ENCODE measurements around the gene PPWD1. TPM values are rescaled to one million over a fixed set of nuclear protein-coding genes. Genes with fewer than 3 reads are reported as not detected.
"Not testable (repeated sequence)": the region's sequence is repeated elsewhere in the genome, so short reads cannot be mapped to it uniquely, and the experiment has no call there.

Gene PPWD1
- polyA plus RNA-seq, 1 experiment: 14.1 TPM

GRCh38 chr5:65570598-65571226 is 7.6 kb downstream of the PPWD1 start:
- no peaks in the 10 kb centered on the region for H3K9me3 ChIP-seq (ENCODE audit: control insufficient read depth, insufficient read depth, low read length)
- H3K27ac ChIP-seq (ENCODE audit: low read depth, low read length): no peak overlapping the region
- no peak for TF ChIP-seq CTCF (IDR thresholded peaks at IDR 0.05; ENCODE audit: low read depth, low read length)
- CTCF ChIA-PET: no interaction called here
- no peaks in the 10 kb centered on the region for H3K27me3 ChIP-seq (ENCODE audit: control insufficient read depth, insufficient read depth, low read length)
- no peak overlapping the region for H3K4me3 ChIP-seq (ENCODE audit: low read depth, low read length)
- POLR2A ChIA-PET: no interaction called here
- no peak for DNase-seq (ENCODE audit: low read depth, low spot score)

- CTCF ChIA-PET: no interaction called here
- peak; percentile 4 for DNase-seq (ENCODE audit: low read depth, low spot score)
- TF ChIP-seq CTCF (IDR thresholded peaks at IDR 0.05; ENCODE audit: low read depth, low read length): no peak
- Histone ChIP-seq H3K27ac (ENCODE audit: low read depth, low read length) (no peak overlapping the region), H3K9me3 (ENCODE audit: control insufficient read depth, insufficient read depth, low read length) (no peaks in the 10 kb centered on the region), H3K27me3 (ENCODE audit: control insufficient read depth, insufficient read depth, low read length) (no peaks in the 10 kb centered on the region), H3K4me3 (ENCODE audit: low read depth, low read length) (no peak overlapping the region)
- POLR2A ChIA-PET: no interaction called here
These were observed 14.0 kb downstream of the PPWD1 start for GRCh38 chr5:65577141-65577540.

- Histone ChIP-seq H3K27ac (ENCODE audit: low read depth, low read length) (no peak overlapping the region), H3K9me3 (ENCODE audit: control insufficient read depth, insufficient read depth, low read length) (no peaks in the 10 kb centered on the region), H3K4me3 (ENCODE audit: low read depth, low read length) (no peak overlapping the region), H3K27me3 (ENCODE audit: control insufficient read depth, insufficient read depth, low read length) (no peaks in the 10 kb centered on the region)
- POLR2A ChIA-PET: no interaction called here
- TF ChIP-seq CTCF (IDR thresholded peaks at IDR 0.05; ENCODE audit: low read depth, low read length): no peak
- no peak for DNase-seq (ENCODE audit: low read depth, low spot score)
- CTCF ChIA-PET: interaction anchor here (0.8 to 2.0 kb wide), 2 partner anchors 778 to 954 kb away, joined by 3 to 9 read pairs; no protein-coding TSS in a partner anchor
These were observed 25.6 kb downstream of the PPWD1 start for GRCh38 chr5:65588694-65589093.

- H3K9me3 ChIP-seq (ENCODE audit: control insufficient read depth, insufficient read depth, low read length); H3K27ac ChIP-seq (ENCODE audit: low read depth, low read length); H3K4me3 ChIP-seq (ENCODE audit: low read depth, low read length); H3K27me3 ChIP-seq (ENCODE audit: control insufficient read depth, insufficient read depth, low read length); DNase-seq (ENCODE audit: low read depth, low spot score); CTCF ChIA-PET; POLR2A ChIA-PET: not testable (repeated sequence)
These were observed 38.7 kb downstream of the PPWD1 start for GRCh38 chr5:65601761-65602160.

- POLR2A ChIA-PET: no interaction called here
- CTCF ChIA-PET: no interaction called here
- no peaks in the 10 kb centered on the region for H3K27me3 ChIP-seq (ENCODE audit: control insufficient read depth, insufficient read depth, low read length)
- TF ChIP-seq CTCF (IDR thresholded peaks at IDR 0.05; ENCODE audit: low read depth, low read length): no peak
- no peak overlapping the region for H3K27ac ChIP-seq (ENCODE audit: low read depth, low read length)
- H3K4me3 ChIP-seq (ENCODE audit: low read depth, low read length): no peak overlapping the region
- no peak for DNase-seq (ENCODE audit: low read depth, low spot score)
- H3K9me3 ChIP-seq (ENCODE audit: control insufficient read depth, insufficient read depth, low read length): no peaks in the 10 kb centered on the region
These were observed 48.4 kb downstream of the PPWD1 start for GRCh38 chr5:65611524-65611923.

All from AG04450 (cell line).